BE2C (cell line): ENCODE results near the gene PRR5L.

Source experiments
- DNase-seq: peaks from one replicate; pipeline ENCODE4 v3.0.0-alpha.2; 2020
- H3K27me3 ChIP-seq: fragments of 250-450 bp; sonication (Bioruptor Pico); 2 replicates; pipeline ENCODE4 v1.5.1; 2020; ENCODE audit warnings: mild to moderate bottlenecking
- H3K36me3 ChIP-seq: fragments of 250-450 bp; sonication (Bioruptor Pico); 2 replicates; pipeline ENCODE4 v1.5.1; 2020; ENCODE audit warnings: mild to moderate bottlenecking
- H3K4me1 ChIP-seq: fragments of 250-450 bp; sonication (Bioruptor Pico); 2 replicates; pipeline ENCODE4 v1.5.1; 2020
- H3K4me3 ChIP-seq: 2 replicates; pipeline ENCODE4 v1.5.1; 2011; ENCODE audit warnings: low read depth, low read length
- H3K9me3 ChIP-seq: fragments of 250-450 bp; sonication (Bioruptor Pico); 2 replicates; pipeline ENCODE4 v1.5.1; 2020
- TF ChIP-seq, protein P1 (sequence below): IDR thresholded peaks from 2 replicates; pipeline ENCODE4 v1.5.1; 2012; ENCODE audit warnings: mild to moderate bottlenecking, low read depth, low read length

Gene PRR5L

DNA sequence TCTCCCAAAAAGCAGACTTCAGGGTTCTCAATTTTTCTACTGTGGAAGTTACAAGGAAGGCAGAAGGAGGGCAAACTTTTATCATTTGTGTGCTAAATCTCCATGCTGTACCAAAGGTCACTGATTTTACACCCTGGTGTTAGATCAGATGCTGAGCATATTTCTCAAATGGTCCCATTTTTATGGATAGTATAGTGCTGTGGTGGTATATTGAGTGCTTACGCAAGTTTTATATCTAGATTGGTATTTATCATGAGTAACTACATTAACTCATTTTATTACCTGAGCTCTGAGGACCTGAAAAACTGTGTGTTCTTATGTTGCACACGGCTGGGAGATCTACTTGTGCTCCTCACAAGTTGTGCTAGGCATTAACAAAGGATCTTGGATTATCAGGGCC lies 75.1 kb downstream of the PRR5L start:
- H3K36me3 ChIP-seq = no peaks in the 10 kb centered on the region
- H3K4me1 ChIP-seq = no peaks in the 10 kb centered on the region
- H3K4me3 ChIP-seq = no peak overlapping the region
- DNase-seq = no peak
- TF ChIP-seq, protein P1, sequence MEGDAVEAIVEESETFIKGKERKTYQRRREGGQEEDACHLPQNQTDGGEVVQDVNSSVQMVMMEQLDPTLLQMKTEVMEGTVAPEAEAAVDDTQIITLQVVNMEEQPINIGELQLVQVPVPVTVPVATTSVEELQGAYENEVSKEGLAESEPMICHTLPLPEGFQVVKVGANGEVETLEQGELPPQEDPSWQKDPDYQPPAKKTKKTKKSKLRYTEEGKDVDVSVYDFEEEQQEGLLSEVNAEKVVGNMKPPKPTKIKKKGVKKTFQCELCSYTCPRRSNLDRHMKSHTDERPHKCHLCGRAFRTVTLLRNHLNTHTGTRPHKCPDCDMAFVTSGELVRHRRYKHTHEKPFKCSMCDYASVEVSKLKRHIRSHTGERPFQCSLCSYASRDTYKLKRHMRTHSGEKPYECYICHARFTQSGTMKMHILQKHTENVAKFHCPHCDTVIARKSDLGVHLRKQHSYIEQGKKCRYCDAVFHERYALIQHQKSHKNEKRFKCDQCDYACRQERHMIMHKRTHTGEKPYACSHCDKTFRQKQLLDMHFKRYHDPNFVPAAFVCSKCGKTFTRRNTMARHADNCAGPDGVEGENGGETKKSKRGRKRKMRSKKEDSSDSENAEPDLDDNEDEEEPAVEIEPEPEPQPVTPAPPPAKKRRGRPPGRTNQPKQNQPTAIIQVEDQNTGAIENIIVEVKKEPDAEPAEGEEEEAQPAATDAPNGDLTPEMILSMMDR = no peak
- H3K27me3 ChIP-seq = no peaks in the 10 kb centered on the region; the same call in 1 of the 2 replicates
- no peaks in the 10 kb centered on the region for H3K9me3 ChIP-seq

DNA sequence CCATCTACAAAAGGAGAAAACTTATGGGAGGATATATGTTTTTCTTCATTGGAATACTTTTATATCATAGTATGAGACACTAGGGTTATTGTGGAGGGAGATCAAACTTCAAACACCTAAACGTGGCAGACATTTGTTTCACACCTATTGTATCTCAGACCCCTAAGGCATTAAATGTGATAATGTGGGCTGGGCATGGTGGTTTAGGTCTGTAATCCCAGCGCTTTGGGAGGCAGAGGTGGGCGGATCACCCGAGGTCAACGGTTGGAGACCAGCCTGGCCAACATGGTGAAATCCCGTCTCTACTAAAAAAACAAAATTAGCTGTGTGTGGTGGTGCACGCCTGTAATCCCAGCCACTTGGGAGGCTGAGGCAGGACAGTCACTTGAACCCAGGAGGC lies 75.5 kb downstream of the PRR5L start:
- Histone ChIP-seq H3K9me3 (no peaks in the 10 kb centered on the region), H3K27me3 (peaks cover 4% of the 10 kb centered on the region), H3K4me1 (no peaks in the 10 kb centered on the region), H3K36me3 (no peaks in the 10 kb centered on the region), H3K4me3 (no peak overlapping the region)
- TF ChIP-seq, protein P1 = no peak
- DNase-seq = no peak

DNA sequence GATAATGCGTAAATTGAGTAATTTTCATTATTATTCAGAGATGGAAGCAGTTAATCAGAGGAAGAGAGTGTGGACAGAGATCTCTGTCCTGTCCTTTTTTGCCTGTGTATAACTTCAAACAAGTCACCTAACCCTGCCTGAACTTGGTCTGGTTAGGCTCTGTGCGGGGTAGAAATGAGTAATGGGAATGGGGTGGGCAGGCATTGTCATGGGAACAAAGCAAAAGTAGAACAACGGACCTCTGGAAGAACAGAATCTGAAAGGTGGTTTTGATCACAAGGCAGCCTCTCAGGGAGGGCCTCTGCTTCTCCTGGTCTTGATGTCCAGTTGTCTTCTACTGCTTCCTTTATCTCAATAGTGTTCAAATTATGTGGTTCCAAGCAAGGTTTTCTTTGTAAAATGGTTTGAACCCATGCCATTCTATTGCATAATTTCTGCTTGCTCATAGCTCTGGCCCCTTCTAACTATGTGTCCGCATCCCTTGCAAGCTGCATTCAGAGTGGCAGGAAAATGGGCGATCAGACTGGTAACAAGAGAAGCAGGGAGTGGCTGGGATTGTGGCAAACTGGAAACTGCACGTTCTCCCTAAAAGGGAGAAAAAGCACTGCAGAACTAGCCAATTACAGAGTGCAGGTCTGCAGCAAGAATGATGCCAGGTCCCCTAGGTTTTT lies 76.1 kb downstream of the PRR5L start:
- TF ChIP-seq, protein P1 = no peak
- DNase-seq = no peak
- Histone ChIP-seq H3K36me3 (no peaks in the 10 kb centered on the region), H3K27me3 (peaks cover 10% of the 10 kb centered on the region), H3K4me3 (no peak overlapping the region), H3K4me1 (no peaks in the 10 kb centered on the region), H3K9me3 (no peaks in the 10 kb centered on the region)

DNA sequence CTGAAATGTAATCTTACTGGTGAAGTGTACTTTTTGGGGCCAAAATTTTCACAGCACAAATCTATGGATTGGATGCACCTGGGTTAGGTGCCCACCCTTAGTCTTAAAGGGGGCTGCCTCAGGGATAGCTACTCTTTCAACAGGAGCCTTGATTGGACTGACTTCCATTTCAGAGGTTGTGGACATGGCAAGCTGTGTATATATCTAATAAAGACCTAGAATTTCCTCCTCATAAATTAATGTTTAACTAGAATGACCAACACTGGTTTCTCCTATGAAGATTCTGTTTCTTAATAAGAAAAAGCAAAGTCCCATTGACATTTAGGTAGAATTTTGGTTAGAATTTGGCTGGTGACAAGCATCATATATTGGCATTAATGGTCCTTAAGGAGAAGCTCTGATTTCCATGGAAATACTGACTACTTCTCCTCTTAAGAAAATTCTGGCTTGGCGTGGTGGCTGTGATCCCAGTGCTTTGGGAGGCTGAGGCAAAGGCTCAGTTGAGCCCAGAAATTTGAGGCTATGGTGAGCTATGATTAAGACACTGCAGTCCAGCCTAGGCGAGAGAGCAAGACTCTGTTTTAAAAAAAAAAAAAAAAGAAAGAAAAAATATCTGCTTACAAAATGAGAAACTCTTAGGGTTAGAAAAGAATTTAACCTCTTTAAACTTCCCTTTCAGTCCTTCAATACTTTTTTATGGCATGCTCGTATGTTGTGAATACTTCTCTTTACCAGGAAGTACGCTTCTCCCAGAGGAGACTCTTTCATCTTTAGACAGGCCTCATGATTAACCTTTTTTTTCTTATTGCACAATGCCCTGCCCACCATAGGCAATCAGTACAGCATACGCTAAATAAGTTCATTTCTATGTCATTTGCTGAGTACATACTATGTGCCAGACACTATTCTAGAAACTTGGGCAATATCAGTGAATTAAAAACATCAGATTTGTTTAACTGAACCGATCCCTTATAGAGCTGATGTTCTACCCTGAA lies 77.2 kb downstream of the PRR5L start:
- TF ChIP-seq, protein P1 = no peak
- no peak for DNase-seq
- Histone ChIP-seq H3K4me1 (no peaks in the 10 kb centered on the region), H3K4me3 (no peak overlapping the region), H3K36me3 (no peaks in the 10 kb centered on the region), H3K27me3 (peaks cover 17% of the 10 kb centered on the region), H3K9me3 (no peaks in the 10 kb centered on the region)

DNA sequence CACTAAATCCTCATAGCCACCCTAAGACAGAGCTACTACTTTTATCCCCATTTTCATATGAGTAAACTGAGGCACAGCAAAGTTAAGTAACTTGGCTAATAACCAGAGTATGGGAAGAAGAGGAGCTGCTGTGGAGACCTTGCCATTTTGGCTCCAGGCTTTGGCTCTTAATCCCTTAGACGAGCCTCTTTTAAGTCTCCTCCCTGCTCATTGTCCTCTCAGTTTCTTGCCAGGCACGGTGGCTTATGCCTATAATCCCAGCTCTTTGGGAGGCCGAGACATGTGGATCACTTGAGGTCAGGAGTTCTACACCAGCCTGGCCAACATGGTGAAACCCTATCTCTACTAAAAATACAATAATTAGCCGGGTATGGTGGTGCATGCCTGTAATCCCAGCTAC lies 78.6 kb downstream of the PRR5L start:
- Histone ChIP-seq H3K9me3 (no peaks in the 10 kb centered on the region), H3K4me3 (no peak overlapping the region), H3K4me1 (no peaks in the 10 kb centered on the region), H3K27me3 (peaks cover 17% of the 10 kb centered on the region), H3K36me3 (no peaks in the 10 kb centered on the region)
- DNase-seq = no peak
- TF ChIP-seq, protein P1 = no peak
